IPS DF 6.9 (cell line): ENCODE data around the gene AP3S2.

Experiments used
- DNase-seq: peaks from one replicate; pipeline ENCODE4 v3.0.0-alpha.2; 2013; ENCODE audit warnings: low read depth, low spot score
- H3K27ac ChIP-seq: one replicate; pipeline ENCODE4 v1.5.1; 2013; ENCODE audit warnings: low read length, control low read depth
- H3K27me3 ChIP-seq: 2 replicates; pipeline ENCODE4 v1.6.1; 2013; ENCODE audit warnings: mild to moderate bottlenecking, low read length; ENCODE audit not compliant: control insufficient read depth, insufficient read depth
- H3K36me3 ChIP-seq: 2 replicates; pipeline ENCODE4 v1.6.1; 2013; ENCODE audit warnings: low read length; ENCODE audit not compliant: control insufficient read depth, insufficient read depth
- H3K4me1 ChIP-seq: 2 replicates; pipeline ENCODE4 v1.6.1; 2013; ENCODE audit warnings: low read length; ENCODE audit not compliant: control insufficient read depth, insufficient read depth
- H3K4me3 ChIP-seq: 2 replicates; pipeline ENCODE4 v1.5.1; 2013; ENCODE audit warnings: mild to moderate bottlenecking, low read length
- H3K9me3 ChIP-seq: 2 replicates; pipeline ENCODE4 v1.6.1; 2013; ENCODE audit warnings: low read length, inconsistent platforms; ENCODE audit not compliant: control insufficient read depth, insufficient read depth
- WGBS: extraction: QIAGEN DNeasy Blood & Tissue Kit; methylation state at CpG from one replicate; pipeline ENCODE4 v1.1.7; 2013; ENCODE audit warnings: mixed read lengths, missing lambda C conversion rate; ENCODE audit not compliant: insufficient read length, insufficient coverage; 5-methylcytosine and 5-hydroxymethylcytosine counted together

Gene AP3S2

GRCh38 chr15:89824607-89824867, 69.3 kb downstream of the AP3S2 start:
- Histone ChIP-seq H3K27ac (no peak overlapping the region), H3K27me3 (no peaks in the 10 kb centered on the region), H3K9me3 (no peaks in the 10 kb centered on the region), H3K4me1 (peaks cover 4% of the 10 kb centered on the region), H3K4me3 (no peak overlapping the region), H3K36me3 (no peaks in the 10 kb centered on the region)
- WGBS: no CpG with 5 or more reads among the region's 7 CpGs
- DNase-seq: no peak

- Histone ChIP-seq H3K27ac (no peak overlapping the region), H3K36me3 (no peaks in the 10 kb centered on the region), H3K27me3 (no peaks in the 10 kb centered on the region), H3K4me1 (peaks cover 4% of the 10 kb centered on the region), H3K9me3 (no peaks in the 10 kb centered on the region), H3K4me3 (no peak overlapping the region)
- no peak for DNase-seq
- no CpG with 5 or more reads among the region's 16 CpGs for whole genome bisulfite sequencing
These were observed 69.8 kb downstream of the AP3S2 start for GRCh38 chr15:89823836-89824606.

- Histone ChIP-seq H3K27me3 (no peaks in the 10 kb centered on the region), H3K4me3 (no peak overlapping the region), H3K36me3 (no peaks in the 10 kb centered on the region), H3K9me3 (no peaks in the 10 kb centered on the region), H3K27ac (no peak overlapping the region), H3K4me1 (peaks cover 4% of the 10 kb centered on the region)
- no CpG with 5 or more reads among the region's 7 CpGs for WGBS
- no peak for DNase-seq
These were observed 70.7 kb downstream of the AP3S2 start for GRCh38 chr15:89822951-89823711.

DNA sequence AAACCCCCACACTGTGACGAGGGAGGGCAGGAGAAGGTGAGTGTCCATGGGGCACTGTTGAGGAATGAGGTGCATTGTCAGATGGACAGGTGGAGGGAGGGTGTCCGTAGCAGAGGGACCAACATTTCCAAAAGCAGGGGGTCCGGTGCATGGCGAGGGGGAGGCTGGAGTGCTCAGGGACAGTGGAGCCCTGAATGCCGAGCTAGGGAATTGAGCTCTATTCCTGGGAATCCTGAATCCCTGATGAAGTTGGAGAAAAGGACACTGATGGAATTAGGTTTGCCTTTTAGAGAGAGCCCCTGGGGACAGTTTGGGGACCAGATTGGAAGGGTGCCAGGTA, 71.2 kb downstream of the AP3S2 start:
- WGBS: no CpG with 5 or more reads among the region's 5 CpGs
- H3K4me3 ChIP-seq: no peak overlapping the region
- peaks cover 4% of the 10 kb centered on the region for H3K4me1 ChIP-seq
- DNase-seq: no peak
- H3K27me3 ChIP-seq: no peaks in the 10 kb centered on the region
- H3K9me3 ChIP-seq: no peaks in the 10 kb centered on the region
- no peaks in the 10 kb centered on the region for H3K36me3 ChIP-seq
- H3K27ac ChIP-seq: no peak overlapping the region

GRCh38 chr15:89822026-89822425, 71.8 kb downstream of the AP3S2 start:
- H3K4me3 ChIP-seq: no peak overlapping the region
- H3K27ac ChIP-seq: no peak overlapping the region
- no peaks in the 10 kb centered on the region for H3K9me3 ChIP-seq
- WGBS: no CpG with 5 or more reads among the region's 11 CpGs
- H3K4me1 ChIP-seq: peaks cover 4% of the 10 kb centered on the region
- no peaks in the 10 kb centered on the region for H3K27me3 ChIP-seq
- no peak for DNase-seq
- H3K36me3 ChIP-seq: no peaks in the 10 kb centered on the region

DNA sequence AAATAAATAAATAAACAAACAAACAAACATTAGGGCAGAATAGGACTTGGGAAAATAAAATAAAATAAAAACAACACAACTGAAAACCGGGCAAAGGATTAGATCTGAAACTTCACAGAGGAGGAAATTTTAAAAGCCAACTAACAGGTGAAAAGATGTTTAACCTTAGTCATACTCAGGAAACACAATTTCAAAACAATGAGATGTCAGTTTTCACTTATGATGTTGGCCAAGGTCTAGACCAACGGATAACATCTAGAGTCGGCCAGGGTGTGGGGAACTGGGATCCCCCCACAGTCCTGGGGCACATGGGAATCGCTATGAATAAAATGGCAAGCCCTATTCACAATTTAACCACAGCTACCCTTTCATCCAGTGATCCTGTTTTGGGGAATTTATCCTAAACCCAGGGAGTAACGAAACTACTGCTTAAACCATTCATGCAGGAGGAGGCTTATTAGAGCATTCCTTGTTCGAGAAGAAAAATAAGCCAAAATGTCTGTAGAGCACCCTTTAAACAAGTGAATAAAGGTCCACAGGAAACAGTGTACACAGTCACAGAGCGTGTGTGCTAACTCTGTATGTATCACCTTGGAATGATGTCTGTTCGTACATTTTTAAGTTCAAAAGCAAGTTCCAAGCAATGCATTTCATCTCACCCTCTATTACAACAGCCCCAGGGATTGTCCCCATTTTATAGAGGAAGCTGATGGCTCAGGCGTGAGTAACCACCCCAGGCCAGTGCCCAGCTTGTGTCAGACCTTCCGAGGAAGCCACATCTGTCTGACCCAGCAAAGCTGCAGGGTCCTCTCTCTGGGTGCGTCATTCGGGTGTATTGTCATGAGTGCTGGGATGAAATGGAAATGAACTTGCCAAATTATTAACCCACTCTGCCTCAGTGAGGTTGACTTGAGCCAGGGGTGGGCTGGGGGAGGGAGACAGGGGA, 72.9 kb downstream of the AP3S2 start:
- no CpG with 5 or more reads among the region's 12 CpGs for WGBS
- DNase-seq: no peak
- Histone ChIP-seq H3K36me3 (no peaks in the 10 kb centered on the region), H3K27ac (no peak overlapping the region), H3K4me1 (peaks cover 4% of the 10 kb centered on the region), H3K4me3 (no peak overlapping the region), H3K9me3 (no peaks in the 10 kb centered on the region), H3K27me3 (peaks cover 3% of the 10 kb centered on the region; the same call in 1 of the 2 replicates)

- WGBS: no CpG with 5 or more reads among the region's 10 CpGs
- Histone ChIP-seq H3K9me3 (no peaks in the 10 kb centered on the region), H3K4me1 (no peaks in the 10 kb centered on the region; the same call in 1 of the 2 replicates), H3K4me3 (no peak overlapping the region), H3K27me3 (peaks cover 12% of the 10 kb centered on the region; the same call in 1 of the 2 replicates), H3K27ac (no peak overlapping the region), H3K36me3 (no peaks in the 10 kb centered on the region)
- no peak for DNase-seq
These were observed 75.5 kb downstream of the AP3S2 start for GRCh38 chr15:89818287-89818686.

DNA sequence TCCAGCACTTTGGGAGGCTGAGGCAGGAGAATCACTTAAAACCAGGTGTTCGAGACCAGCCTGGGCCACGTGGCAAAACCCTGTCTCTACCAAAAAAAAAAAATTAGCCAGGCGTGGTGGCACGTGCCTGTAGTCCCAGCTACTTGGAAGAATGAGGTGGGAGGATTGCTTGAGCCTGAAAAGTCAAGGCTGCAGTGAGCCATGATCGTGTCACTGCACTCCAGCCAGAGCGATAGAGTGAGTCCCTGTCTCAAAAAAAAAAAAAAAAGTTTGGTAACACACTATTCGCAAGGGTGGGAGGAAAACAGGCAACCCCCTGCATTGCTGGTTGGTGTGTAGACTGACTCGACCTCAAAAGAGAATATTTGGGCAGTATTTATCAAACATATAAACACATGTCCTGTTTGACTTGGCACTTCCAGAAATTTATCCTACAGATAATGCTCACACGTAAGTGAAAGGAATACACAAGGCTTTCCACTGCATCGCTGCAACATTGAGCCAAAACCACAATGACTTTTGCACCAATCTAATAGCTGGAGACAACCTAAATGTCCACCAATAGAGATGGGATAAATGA, 76.0 kb downstream of the AP3S2 start:
- Histone ChIP-seq H3K4me1 (no peaks in the 10 kb centered on the region), H3K9me3 (no peaks in the 10 kb centered on the region), H3K27me3 (peaks cover 12% of the 10 kb centered on the region; the same call in 1 of the 2 replicates), H3K4me3 (no peak overlapping the region), H3K27ac (no peak overlapping the region), H3K36me3 (no peaks in the 10 kb centered on the region)
- WGBS: no CpG with 5 or more reads among the region's 10 CpGs
- DNase-seq: no peak

- no peaks in the 10 kb centered on the region for H3K9me3 ChIP-seq
- H3K27ac ChIP-seq: no peak overlapping the region
- no peaks in the 10 kb centered on the region for H3K36me3 ChIP-seq
- WGBS: no CpG with 5 or more reads among the region's 3 CpGs
- no peak overlapping the region for H3K4me3 ChIP-seq
- no peak for DNase-seq
- H3K27me3 ChIP-seq: peaks cover 12% of the 10 kb centered on the region; the same call in 1 of the 2 replicates
- H3K4me1 ChIP-seq: no peaks in the 10 kb centered on the region
These were observed 78.0 kb downstream of the AP3S2 start for GRCh38 chr15:89815769-89816168.
